Right lobe of liver (tissue), 4 donors: ENCODE data around the gene ANO6.

Experiments used
- POLR2A ChIP-seq: fragments of 450-650 bp; IDR thresholded peaks from one replicate; pipeline ENCODE4 v1.6.1; 2017; ENCODE audit warnings: antibody characterized with exemption, mild to moderate bottlenecking
- TF ChIP-seq, protein P1 (sequence below), 4 donors: fragments of 200-600 bp in 3 of 4; fragments of 450-650 bp in 1 of 4; IDR thresholded peaks; one replicate each; pipeline versions ENCODE4 v1.5.1 to v1.8.0; 2016 to 2022; ENCODE audit warnings: antibody characterized with exemption in 4 of 4, mild to moderate bottlenecking in 2 of 4
- donor health status: DM: no; HTN: no; CAD: no.
- donor health status: DM: no; HTN: no; CAD: no.
- donor health status: DM: no; HTN: yes; CAD: no.

- TF ChIP-seq, protein P1, sequence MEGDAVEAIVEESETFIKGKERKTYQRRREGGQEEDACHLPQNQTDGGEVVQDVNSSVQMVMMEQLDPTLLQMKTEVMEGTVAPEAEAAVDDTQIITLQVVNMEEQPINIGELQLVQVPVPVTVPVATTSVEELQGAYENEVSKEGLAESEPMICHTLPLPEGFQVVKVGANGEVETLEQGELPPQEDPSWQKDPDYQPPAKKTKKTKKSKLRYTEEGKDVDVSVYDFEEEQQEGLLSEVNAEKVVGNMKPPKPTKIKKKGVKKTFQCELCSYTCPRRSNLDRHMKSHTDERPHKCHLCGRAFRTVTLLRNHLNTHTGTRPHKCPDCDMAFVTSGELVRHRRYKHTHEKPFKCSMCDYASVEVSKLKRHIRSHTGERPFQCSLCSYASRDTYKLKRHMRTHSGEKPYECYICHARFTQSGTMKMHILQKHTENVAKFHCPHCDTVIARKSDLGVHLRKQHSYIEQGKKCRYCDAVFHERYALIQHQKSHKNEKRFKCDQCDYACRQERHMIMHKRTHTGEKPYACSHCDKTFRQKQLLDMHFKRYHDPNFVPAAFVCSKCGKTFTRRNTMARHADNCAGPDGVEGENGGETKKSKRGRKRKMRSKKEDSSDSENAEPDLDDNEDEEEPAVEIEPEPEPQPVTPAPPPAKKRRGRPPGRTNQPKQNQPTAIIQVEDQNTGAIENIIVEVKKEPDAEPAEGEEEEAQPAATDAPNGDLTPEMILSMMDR (IDR thresholded peaks at IDR 0.05): no peak
- TF ChIP-seq POLR2A: no peak
Measured at GRCh38 chr12:45336331-45336730, 120.4 kb downstream of the ANO6 start.
